ENCODE data around the gene ZNF407. TPM values are rescaled to one million over a fixed set of nuclear protein-coding genes. Genes with fewer than 3 reads are reported as not detected.
"Not testable (repeated sequence)": the region's sequence is repeated elsewhere in the genome, so short reads cannot be mapped to it uniquely, and the experiment has no call there.

ZNF407 gene
- total RNA-seq: 20.1 and 20.7 TPM in 2 replicates

GRCh38 chr18:74597662-74598349, at the start of gene ZNF407:
TSS of gene ZNF407 (plus strand) at chr18:74597870. CDS start at chr18:74631020, 33,150 bp downstream.
- intact Hi-C loops (cut with micrococcal nuclease): loop anchor here (1.0 to 5.0 kb wide), 7 partner anchors 102 to 611 kb away; partner anchors contain the start of genes CNDP2, PTGR3 and TIMM21

- intact Hi-C loops (cut with micrococcal nuclease): no loop called here
These were observed 48.0 kb upstream of the ZNF407 start for GRCh38 chr18:74549591-74550104.

- intact Hi-C loops (cut with micrococcal nuclease): no loop called here
These were observed 46.8 kb upstream of the ZNF407 start for GRCh38 chr18:74550886-74551285.

GRCh38 chr18:74551452-74551851, 46.2 kb upstream of the ZNF407 start:
- intact Hi-C loops (cut with micrococcal nuclease): no loop called here

GRCh38 chr18:74551936-74552555, 45.6 kb upstream of the ZNF407 start:
- intact Hi-C loops (cut with micrococcal nuclease): loop anchor here (1.0 kb wide), 3 partner anchors 53 to 356 kb away; no protein-coding TSS in a partner anchor

GRCh38 chr18:74556126-74556525, 41.5 kb upstream of the ZNF407 start:
- intact Hi-C loops (cut with micrococcal nuclease): no loop called here

- intact Hi-C loops (cut with micrococcal nuclease): no loop called here
These were observed 39.6 kb upstream of the ZNF407 start for GRCh38 chr18:74558096-74558495.

- intact Hi-C loops (cut with micrococcal nuclease): no loop called here
These were observed 35.4 kb upstream of the ZNF407 start for GRCh38 chr18:74562131-74562730.

GRCh38 chr18:74562775-74563174, 34.9 kb upstream of the ZNF407 start:
- intact Hi-C loops (cut with micrococcal nuclease): no loop called here

- intact Hi-C loops (cut with micrococcal nuclease): no loop called here
These were observed 33.7 kb upstream of the ZNF407 start for GRCh38 chr18:74563999-74564398.

- intact Hi-C loops (cut with micrococcal nuclease): not testable (repeated sequence)
These were observed 32.5 kb upstream of the ZNF407 start for GRCh38 chr18:74565164-74565563.

- intact Hi-C loops (cut with micrococcal nuclease): not testable (repeated sequence)
These were observed 31.7 kb upstream of the ZNF407 start for GRCh38 chr18:74565993-74566392.

GRCh38 chr18:74567822-74568221, 29.8 kb upstream of the ZNF407 start:
- intact Hi-C loops (cut with micrococcal nuclease): no loop called here

- intact Hi-C loops (cut with micrococcal nuclease): no loop called here
These were observed 28.3 kb upstream of the ZNF407 start for GRCh38 chr18:74569401-74569800.

- intact Hi-C loops (cut with micrococcal nuclease): no loop called here
These were observed 27.4 kb upstream of the ZNF407 start for GRCh38 chr18:74570266-74570665.

- intact Hi-C loops (cut with micrococcal nuclease): no loop called here
These were observed 25.6 kb upstream of the ZNF407 start for GRCh38 chr18:74571895-74572680.

GRCh38 chr18:74573053-74573452, 24.6 kb upstream of the ZNF407 start:
- intact Hi-C loops (cut with micrococcal nuclease): no loop called here

GRCh38 chr18:74574916-74575315, 22.8 kb upstream of the ZNF407 start:
- intact Hi-C loops (cut with micrococcal nuclease): no loop called here

GRCh38 chr18:74577019-74577418, 20.7 kb upstream of the ZNF407 start:
- intact Hi-C loops (cut with micrococcal nuclease): no loop called here

- intact Hi-C loops (cut with micrococcal nuclease): no loop called here
These were observed 18.1 kb upstream of the ZNF407 start for GRCh38 chr18:74579496-74580065.

- intact Hi-C loops (cut with micrococcal nuclease): no loop called here
These were observed 15.0 kb upstream of the ZNF407 start for GRCh38 chr18:74582642-74583041.

Data from T-helper 2 cell treated with Interferon-gamma antibody and Interleukin-4, amounts not matched to agents 100 ng/mL and 5 ng/mL, for 36 hours (primary cell).